ENCODE data around the gene CAPS2. TPM values are rescaled to one million over a fixed set of nuclear protein-coding genes. Genes with fewer than 3 reads are reported as not detected.

CAPS2 gene
- total and polyA plus RNA-seq, 10 of the 15 experiments (the other 5 are each of a cell fraction or from before 2014, with no cell fraction given), result 2.0 to 6.4 (median 4.2) TPM

GRCh38 chr12:75257510-75257909 is 72.6 kb downstream of the CAPS2 start:
- DNase-seq (ENCODE audit: low read depth, low spot score) (no peak), FAIRE-seq (no peak), ATAC-seq (no peak)
- WGBS (ENCODE audit: insufficient coverage, insufficient replicate concordance, low lambda C conversion rate, missing lambda C conversion rate), result 41% methylated on average over 2 of the region's 2 CpGs
- Histone ChIP-seq H3K4me1 (ENCODE audit: control insufficient read depth, insufficient read depth, low read length) (no peaks in the 10 kb centered on the region), H3K36me3 (ENCODE audit: control insufficient read depth in 2 of 2, insufficient read depth in 2 of 2, low read length in 1 of 2) (no peaks in the 10 kb centered on the region), H3K27ac (ENCODE audit: control insufficient read depth, insufficient read depth) (no peak overlapping the region), H3K4me3 (no peak overlapping the region), H3K4me2 (ENCODE audit: control insufficient read depth, insufficient read depth) (no peak overlapping the region), H2AFZ (ENCODE audit: control insufficient read depth, low read depth, low read length) (no peak overlapping the region), H3K79me2 (ENCODE audit: control insufficient read depth, insufficient read depth, low read length) (no peaks in the 10 kb centered on the region), H4K20me1 (ENCODE audit: control insufficient read depth, insufficient read depth) (no peaks in the 10 kb centered on the region), H3K9ac (ENCODE audit: control insufficient read depth, insufficient read depth, low read length) (no peak overlapping the region), H3K9me3 (replicated peaks; ENCODE audit: control insufficient read depth, insufficient read depth, low read length) (no peaks in the 10 kb centered on the region), H3K27me3 (replicated peaks in 1 of 2; ENCODE audit: control insufficient read depth in 2 of 2, insufficient read depth in 2 of 2, low read length in 1 of 2) (no peaks in the 10 kb centered on the region)
- intact Hi-C loops (cut with micrococcal nuclease; ENCODE audit: unreplicated experiment) (no loop called here), in situ Hi-C loops (cut with MboI) (no loop called here)
- ChIA-PET CTCF (interaction anchor here (0.6 kb wide), 1 partner anchor 877 kb away, joined by 3 read pairs; no protein-coding TSS in a partner anchor), RAD21 (ENCODE audit: unreplicated experiment) (no interaction called here), SMC1A (ENCODE audit: uncharacterized antibody, unreplicated experiment) (interaction anchor here (1.2 to 1.3 kb wide), 2 partner anchors 65 to 74 kb away, joined by 3 read pairs; no protein-coding TSS in a partner anchor), POLR2A (no interaction called here)
- no peak for TF ChIP-seq E2F8 (IDR thresholded peaks at IDR 0.05; ENCODE audit: low read depth, partially characterized antibody)
- no peak for TF ChIP-seq CHD1 (IDR thresholded peaks at IDR 0.05; ENCODE audit: low read depth, low read length)
- TF ChIP-seq SREBF1 (IDR thresholded peaks at IDR 0.05; ENCODE audit: low read length), result no peak
- TF ChIP-seq E4F1 (IDR thresholded peaks at IDR 0.05; ENCODE audit: borderline replicate concordance, partially characterized antibody), result no peak
- TF ChIP-seq NFXL1 (IDR thresholded peaks at IDR 0.05; ENCODE audit: borderline replicate concordance), result no peak
- no peak for TF ChIP-seq ZZZ3 (IDR thresholded peaks at IDR 0.05; ENCODE audit: control insufficient read depth, insufficient read length, low read depth)
- TF ChIP-seq BMI1 (IDR thresholded peaks at IDR 0.05; ENCODE audit: borderline replicate concordance), result no peak
- TF ChIP-seq CEBPZ (IDR thresholded peaks at IDR 0.05; ENCODE audit: low read depth, low read length), result no peak
- no peak for TF ChIP-seq MYB (IDR thresholded peaks at IDR 0.05; ENCODE audit: borderline replicate concordance, low read depth, low read length)
- TF ChIP-seq JUND (IDR thresholded peaks at IDR 0.05; ENCODE audit: low read depth, low read length), result no peak
- no peak for TF ChIP-seq SIX5 (IDR thresholded peaks at IDR 0.05; ENCODE audit: low read depth, low read length, severe bottlenecking)
- no TSS peak for BruUV-seq (replicated peaks)
